WTC11 (cell line): ENCODE measurements around the gene ATAD2B.

Experiments used
- NR1H2 ChIP-seq: sonication (generic); formaldehyde crosslinking; IDR thresholded peaks from 2 replicates; pipeline ENCODE4 v1.9.0; 2021; ENCODE audit warnings: mild to moderate bottlenecking, moderate library complexity, missing genetic modification reagents
- ZNF232 ChIP-seq: sonication (generic); formaldehyde crosslinking; IDR thresholded peaks from 2 replicates; pipeline ENCODE4 v1.8.0; 2022; ENCODE audit warnings: mild to moderate bottlenecking, missing genetic modification reagents
- TF ChIP-seq, protein P1 (sequence below): fragments of 200-600 bp; IDR thresholded peaks from 2 replicates; pipeline ENCODE4 v1.8.0; 2022; ENCODE audit warnings: antibody characterized with exemption
- TF ChIP-seq, protein P2 (sequence below): sonication (generic); formaldehyde crosslinking; IDR thresholded peaks from 2 replicates; pipeline ENCODE4 v1.8.1; 2022; ENCODE audit warnings: missing genetic modification reagents, borderline replicate concordance
- TF ChIP-seq, protein P3 (sequence below): sonication (generic); formaldehyde crosslinking; IDR thresholded peaks from 2 replicates; pipeline ENCODE4 v1.8.1; 2022; ENCODE audit warnings: mild to moderate bottlenecking, moderate library complexity, missing genetic modification reagents
- TF ChIP-seq, protein P4 (sequence below): sonication (generic); formaldehyde crosslinking; IDR thresholded peaks from 2 replicates; pipeline ENCODE4 v1.8.1; 2023; ENCODE audit warnings: mild to moderate bottlenecking, moderate library complexity, missing genetic modification reagents
- TF ChIP-seq, protein P5 (sequence below): sonication (generic); formaldehyde crosslinking; IDR thresholded peaks from 2 replicates; pipeline ENCODE4 v1.8.1; 2023; ENCODE audit warnings: mild to moderate bottlenecking, missing genetic modification reagents, moderate library complexity
- TF ChIP-seq, protein P6 (sequence below): sonication (generic); formaldehyde crosslinking; IDR thresholded peaks from 2 replicates; pipeline ENCODE4 v1.8.0; 2022; ENCODE audit warnings: mild to moderate bottlenecking, missing genetic modification reagents

DNA sequence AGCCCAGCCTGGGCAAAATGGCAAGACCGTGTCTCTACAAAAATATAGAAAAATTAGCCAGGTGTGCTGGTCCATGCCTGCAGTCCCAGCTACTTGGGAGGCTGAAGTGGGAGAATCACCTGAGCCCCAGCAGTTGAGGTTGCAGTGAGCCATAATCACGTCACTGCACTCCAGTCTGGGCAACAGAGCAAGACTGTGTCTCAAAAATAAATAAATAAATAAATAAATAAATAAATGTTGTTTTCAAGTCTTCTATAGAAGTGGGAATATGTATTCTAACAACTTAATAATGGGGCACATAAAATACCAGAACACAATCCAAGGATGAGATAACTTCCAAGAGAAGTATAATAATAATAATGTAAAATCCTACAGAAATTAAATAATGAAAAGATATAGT, 23.9 kb downstream of the ATAD2B start:
- TF ChIP-seq, protein P1, sequence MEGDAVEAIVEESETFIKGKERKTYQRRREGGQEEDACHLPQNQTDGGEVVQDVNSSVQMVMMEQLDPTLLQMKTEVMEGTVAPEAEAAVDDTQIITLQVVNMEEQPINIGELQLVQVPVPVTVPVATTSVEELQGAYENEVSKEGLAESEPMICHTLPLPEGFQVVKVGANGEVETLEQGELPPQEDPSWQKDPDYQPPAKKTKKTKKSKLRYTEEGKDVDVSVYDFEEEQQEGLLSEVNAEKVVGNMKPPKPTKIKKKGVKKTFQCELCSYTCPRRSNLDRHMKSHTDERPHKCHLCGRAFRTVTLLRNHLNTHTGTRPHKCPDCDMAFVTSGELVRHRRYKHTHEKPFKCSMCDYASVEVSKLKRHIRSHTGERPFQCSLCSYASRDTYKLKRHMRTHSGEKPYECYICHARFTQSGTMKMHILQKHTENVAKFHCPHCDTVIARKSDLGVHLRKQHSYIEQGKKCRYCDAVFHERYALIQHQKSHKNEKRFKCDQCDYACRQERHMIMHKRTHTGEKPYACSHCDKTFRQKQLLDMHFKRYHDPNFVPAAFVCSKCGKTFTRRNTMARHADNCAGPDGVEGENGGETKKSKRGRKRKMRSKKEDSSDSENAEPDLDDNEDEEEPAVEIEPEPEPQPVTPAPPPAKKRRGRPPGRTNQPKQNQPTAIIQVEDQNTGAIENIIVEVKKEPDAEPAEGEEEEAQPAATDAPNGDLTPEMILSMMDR, result no peak
- TF ChIP-seq, protein P2, sequence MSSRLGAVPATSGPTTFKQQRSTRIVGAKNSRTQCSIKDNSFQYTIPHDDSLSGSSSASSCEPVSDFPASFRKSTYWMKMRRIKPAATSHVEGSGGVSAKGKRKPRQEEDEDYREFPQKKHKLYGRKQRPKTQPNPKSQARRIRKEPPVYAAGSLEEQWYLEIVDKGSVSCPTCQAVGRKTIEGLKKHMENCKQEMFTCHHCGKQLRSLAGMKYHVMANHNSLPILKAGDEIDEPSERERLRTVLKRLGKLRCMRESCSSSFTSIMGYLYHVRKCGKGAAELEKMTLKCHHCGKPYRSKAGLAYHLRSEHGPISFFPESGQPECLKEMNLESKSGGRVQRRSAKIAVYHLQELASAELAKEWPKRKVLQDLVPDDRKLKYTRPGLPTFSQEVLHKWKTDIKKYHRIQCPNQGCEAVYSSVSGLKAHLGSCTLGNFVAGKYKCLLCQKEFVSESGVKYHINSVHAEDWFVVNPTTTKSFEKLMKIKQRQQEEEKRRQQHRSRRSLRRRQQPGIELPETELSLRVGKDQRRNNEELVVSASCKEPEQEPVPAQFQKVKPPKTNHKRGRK, result no peak
- TF ChIP-seq, protein P3, sequence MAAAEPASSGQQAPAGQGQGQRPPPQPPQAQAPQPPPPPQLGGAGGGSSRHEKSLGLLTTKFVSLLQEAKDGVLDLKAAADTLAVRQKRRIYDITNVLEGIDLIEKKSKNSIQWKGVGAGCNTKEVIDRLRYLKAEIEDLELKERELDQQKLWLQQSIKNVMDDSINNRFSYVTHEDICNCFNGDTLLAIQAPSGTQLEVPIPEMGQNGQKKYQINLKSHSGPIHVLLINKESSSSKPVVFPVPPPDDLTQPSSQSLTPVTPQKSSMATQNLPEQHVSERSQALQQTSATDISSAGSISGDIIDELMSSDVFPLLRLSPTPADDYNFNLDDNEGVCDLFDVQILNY, result no peak
- TF ChIP-seq, protein P4, sequence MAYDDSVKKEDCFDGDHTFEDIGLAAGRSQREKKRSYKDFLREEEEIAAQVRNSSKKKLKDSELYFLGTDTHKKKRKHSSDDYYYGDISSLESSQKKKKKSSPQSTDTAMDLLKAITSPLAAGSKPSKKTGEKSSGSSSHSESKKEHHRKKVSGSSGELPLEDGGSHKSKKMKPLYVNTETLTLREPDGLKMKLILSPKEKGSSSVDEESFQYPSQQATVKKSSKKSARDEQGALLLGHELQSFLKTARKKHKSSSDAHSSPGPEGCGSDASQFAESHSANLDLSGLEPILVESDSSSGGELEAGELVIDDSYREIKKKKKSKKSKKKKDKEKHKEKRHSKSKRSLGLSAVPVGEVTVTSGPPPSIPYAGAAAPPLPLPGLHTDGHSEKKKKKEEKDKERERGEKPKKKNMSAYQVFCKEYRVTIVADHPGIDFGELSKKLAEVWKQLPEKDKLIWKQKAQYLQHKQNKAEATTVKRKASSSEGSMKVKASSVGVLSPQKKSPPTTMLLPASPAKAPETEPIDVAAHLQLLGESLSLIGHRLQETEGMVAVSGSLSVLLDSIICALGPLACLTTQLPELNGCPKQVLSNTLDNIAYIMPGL (CRISPR knock-in tag), result no peak
- no peak for TF ChIP-seq NR1H2
- no peak for TF ChIP-seq ZNF232
- TF ChIP-seq, protein P5, sequence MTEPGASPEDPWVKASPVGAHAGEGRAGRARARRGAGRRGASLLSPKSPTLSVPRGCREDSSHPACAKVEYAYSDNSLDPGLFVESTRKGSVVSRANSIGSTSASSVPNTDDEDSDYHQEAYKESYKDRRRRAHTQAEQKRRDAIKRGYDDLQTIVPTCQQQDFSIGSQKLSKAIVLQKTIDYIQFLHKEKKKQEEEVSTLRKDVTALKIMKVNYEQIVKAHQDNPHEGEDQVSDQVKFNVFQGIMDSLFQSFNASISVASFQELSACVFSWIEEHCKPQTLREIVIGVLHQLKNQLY (CRISPR knock-in tag), result no peak
- TF ChIP-seq, protein P6, sequence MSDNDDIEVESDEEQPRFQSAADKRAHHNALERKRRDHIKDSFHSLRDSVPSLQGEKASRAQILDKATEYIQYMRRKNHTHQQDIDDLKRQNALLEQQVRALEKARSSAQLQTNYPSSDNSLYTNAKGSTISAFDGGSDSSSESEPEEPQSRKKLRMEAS (CRISPR knock-in tag), result no peak
